NK-92 (cell line): Measurements from ENCODE around the gene SYK.

Source experiments
- DNase-seq: peaks from one replicate; lab custom pipeline; 2025; ENCODE audit not compliant: unreplicated experiment; lab: John Stamatoyannopoulos, UW

Gene SYK

DNA sequence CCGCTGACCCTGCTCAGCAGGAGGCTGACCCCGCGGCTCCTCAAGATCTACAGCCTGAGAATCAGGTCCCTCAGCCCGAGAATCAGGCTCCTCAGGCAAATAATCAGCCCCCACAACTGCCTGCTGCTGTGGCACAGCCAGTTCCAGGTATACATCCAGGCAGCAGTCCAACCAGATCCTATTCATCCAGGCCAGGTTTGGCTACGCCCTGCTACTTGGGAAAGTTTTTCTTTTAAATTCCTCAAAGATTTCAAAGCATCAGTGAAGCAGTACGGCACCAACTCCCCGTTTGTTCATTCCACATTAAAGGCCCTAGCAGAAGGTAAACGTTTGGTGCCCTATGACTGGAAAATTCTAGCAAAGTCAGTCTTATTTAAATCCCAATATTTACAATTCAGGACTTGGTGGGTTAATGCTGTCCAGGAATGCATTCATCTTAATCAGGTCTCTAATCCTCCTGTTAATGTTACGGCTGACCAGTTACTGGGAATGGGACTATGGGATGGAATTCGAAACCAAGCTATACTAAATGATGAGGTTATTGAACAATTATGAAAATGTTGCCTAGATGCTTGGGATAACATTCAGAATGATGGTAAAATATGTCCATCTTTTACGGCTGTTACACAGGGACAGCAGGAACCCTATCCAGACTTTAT is 102.3 kb downstream of the SYK start:
- no peak for DNase-seq

DNA sequence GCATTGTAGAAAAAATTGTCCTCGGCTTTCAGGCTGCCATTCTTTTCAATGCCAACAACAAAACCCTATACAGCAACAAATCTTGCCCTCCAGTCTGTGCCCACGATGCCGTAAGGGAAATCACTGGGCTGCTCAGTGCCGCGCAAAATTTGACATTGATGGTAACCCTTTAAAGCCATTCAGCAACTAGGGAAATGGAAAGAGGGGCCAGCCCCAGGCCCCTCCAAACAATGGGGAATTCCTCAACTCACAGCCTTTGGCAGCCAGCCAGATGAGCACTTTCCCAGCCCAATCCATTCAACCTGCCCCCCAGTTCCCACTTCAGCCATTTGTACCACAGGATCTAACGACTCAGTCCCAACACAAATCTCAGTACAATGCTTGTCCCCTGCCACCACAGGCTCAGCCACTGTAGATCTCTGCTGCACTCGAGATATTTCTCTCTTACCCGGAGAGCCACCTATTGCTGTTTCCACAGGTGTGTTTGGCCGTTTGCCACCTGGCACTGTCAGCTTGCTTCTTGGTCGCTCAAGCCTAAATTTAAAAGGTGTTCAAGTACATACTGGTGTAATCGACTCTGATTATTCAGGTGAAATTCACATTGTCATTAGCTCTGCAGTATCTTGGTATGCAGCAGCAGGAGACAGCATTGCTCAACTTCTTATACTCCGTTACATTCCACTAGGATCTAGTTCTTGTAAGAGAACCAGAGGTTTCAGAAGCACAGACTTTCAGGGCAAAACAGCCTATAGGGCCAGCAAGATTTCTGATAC is 103.3 kb downstream of the SYK start:
- DNase-seq = no peak

DNA sequence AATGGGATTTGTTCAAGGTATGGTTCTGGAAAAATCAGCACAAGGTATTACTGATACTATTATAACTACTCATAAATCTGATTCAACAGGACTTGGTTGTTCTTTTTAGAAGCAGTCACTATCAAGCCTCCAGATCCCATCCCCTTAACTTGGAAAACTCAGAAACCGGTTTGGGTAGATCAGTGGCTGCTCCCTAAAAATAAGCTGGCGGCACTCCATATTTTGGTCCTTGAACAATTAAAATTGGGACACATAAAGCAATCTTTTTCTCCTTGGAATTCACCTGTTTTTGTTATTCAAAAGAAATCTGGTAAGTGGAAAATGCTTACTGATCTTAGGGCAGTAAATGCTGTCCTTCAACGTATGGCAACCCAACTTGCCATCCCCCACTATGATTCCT is 104.2 kb downstream of the SYK start:
- no peak for DNase-seq

DNA sequence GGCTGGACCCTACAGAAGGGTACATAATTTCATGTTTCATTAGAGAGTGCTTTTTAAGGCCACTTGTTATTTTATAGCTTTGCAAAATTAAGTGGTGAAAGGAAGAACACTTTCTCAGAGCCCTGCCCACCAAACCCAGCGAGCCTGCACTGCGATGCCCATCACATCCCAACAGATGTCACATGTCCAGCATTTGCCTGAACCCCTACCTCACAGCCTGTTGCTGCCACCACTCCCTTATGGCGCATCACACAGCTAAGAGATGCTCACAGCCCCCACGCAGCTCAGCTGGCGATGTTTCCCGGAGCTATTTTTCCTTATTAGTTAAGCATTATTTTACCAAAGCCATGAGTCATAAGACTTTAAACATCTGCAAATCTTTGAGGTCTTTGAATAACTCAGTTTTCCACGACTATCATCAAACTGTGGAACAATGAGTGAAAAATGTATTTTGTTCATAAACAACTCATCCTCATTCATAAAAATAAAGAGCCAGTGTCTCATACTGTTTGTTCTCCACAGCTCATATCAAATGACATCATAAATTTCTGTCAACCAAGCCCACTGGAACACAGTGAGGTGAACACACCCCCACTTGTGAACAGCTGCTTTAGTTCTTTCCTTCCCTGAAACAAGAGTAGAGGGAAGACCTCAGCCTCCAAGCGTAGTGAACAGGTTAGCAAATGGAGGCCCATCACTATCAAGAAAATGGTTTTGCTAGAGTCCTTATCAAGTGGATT is 104.9 kb downstream of the SYK start:
- DNase-seq = no peak

DNA sequence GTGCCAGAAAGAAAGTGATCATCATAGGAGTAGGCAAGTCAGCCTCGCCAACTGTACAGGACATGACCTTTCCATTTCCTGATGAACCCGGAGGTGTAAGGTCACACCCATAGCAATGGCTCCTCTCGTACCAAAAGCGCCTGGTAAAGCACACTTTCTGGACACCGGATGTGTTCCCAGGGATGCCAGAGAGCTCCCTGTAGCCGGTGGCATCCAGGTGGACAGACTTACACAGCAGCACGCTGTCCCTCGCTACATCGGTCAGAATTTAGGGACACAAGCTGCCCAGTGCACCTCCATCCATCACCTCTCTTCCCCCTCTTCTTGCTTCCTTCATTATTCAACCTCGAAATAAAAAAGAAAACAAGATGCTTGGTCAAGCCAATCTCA is 105.4 kb downstream of the SYK start:
- no peak for DNase-seq

DNA sequence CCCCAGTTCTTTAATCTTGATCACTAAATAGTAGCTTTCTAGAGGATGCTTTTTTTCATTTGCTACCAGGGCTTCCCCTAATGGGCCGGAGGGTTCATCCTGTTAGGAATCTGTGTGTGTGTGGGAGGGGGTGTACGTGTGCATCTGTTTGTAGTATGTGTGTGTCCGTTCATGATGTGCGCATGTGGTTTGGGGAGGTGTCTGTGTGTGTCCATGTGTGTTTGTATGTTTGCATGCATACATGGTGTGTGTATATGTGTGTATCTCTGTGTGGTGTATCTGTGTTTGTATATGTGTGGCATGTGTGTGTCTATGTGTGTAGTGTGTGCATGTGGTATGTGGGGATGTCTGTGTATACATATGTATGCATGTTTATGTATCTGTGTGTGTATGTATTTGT is 106.2 kb downstream of the SYK start:
- no peak for DNase-seq

DNA sequence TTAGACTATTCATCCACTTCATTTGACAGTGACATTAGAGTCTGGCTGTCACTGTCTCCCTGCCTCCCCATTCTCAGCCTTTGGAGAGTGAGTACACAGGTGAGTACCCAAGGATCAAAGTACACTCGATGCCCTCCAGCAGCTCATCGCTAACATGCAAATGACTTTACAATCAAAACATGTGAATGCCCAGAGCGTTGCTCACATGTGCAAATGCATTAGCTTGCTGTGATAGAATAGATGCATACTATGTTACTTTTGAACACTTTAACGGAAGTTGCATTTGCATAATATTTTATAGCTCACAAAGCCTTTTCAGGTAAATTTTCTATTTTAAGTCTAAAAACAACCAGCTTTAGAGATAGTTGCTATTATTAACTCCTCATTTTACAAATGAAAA is 107.6 kb downstream of the SYK start:
- no peak for DNase-seq

DNA sequence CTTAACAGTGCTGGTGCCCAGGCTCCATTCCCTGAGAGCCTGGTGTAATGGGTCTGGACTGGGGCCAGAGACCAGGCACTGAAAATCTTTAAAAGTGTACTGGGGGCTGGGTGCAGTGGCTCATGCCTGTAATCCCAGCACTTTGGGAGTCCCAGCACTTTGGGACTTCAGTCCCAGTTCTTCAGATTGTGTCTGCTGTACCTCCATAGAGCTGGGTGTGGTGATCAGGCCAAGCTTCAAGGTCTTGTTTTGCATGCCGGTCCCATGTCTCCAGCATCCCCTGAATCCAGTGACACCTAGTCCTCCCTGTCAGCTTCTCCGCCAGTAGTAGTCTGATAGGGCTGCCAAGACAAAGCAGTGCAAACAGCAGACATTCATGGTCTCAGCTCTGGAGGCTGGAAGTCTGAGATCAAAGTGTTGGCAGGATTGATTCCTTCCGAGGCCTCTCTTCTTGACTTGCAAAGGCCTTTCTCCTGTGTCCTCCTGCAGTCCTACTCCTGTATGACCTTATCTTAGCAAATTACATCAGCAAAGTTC is 108.2 kb downstream of the SYK start:
- no peak for DNase-seq

DNA sequence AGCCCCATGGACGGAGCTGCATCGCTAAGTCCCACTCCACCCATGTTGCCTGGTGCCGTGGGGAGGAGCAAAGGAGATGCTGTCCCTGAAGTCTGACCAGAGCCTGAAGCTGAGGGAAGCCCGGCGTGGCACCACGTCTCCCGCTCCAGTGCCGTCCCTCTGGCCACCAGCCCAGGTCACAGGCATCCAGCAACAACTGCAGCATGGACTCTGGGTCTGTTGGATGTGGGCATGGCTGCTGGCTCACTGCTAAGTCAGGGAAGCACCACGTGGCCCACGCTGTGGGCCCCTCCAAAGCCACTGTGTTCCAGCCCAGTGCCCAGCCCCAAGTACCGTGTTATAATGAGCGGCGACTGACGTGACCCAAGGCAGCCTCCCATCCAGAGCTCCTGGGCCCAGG is 112.6 kb downstream of the SYK start:
- no peak for DNase-seq

DNA sequence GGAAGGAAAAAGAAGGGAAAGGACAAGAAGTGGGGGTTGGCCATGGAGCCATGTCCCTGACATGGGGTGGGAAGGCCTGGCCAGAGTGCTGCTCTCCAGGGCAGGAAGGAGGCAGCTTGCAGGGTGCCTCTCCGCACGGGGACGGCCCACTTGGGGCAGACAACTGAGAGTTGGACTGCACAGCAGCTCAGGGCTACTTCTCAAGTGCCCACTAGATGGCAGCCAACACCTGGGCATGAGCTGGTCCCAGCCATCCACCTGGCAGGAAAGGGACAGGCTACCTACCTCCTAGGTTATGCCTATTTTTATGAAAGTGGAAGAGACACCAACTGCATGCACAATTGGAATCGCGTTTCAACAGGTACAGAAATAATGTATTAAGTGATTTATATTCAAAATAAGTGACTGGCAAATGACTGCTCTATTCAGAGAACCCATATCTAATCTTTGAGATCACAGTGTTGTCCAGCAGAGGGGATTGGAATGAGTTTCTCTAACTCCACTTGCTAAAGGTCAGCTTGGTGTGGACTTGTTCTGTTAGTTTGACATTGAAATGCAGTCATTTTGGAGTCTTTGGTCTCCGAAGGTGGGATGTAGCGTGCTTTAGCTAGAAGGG is 113.4 kb downstream of the SYK start:
- no peak for DNase-seq

DNA sequence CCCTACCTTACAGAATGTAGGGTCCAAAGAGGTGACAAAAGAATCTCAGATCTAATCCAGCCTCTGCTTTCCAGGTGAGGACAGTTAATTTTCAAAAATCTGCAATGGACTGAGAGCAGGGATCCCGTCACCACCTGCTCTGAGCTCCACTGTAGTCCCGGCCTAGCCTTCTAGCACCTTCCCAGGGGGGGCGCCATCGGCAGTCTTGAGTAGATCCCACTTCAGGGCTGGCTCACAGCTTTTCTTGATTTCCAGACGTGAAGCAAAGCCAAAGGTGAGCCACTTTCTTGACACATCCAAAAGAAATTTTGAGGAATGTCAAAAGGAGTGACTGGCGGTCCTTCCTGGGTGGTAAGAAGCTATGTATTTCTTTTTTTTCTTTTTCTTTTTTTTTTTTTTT is 114.1 kb downstream of the SYK start:
- no peak for DNase-seq

DNA sequence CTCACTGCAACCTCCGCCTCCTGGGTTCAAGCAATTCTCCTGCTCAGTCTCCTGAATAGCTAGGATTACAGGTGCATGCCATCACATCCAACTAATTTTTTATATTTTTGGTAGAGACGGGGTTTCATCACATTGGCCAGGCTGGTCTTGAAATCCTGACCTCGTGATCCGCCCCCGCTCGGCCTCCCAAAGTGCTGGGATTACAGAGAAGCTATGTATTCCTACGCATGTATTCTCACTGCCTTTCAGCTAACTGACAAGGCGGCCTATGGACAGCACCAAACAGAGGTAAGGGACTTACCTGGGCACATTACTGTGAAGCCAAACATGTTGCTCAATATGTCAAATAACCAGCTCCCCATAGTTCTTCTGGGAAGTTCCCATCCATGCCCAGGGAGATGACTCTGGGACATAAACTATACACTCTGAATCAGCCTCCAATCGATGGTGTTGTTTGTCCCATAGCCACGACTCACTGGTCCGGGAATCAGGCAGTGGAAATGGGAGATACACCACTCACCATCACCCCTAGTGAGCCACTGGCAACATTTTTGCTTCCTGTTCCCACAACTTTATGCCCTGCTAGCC is 114.6 kb downstream of the SYK start:
- DNase-seq = no peak

DNA sequence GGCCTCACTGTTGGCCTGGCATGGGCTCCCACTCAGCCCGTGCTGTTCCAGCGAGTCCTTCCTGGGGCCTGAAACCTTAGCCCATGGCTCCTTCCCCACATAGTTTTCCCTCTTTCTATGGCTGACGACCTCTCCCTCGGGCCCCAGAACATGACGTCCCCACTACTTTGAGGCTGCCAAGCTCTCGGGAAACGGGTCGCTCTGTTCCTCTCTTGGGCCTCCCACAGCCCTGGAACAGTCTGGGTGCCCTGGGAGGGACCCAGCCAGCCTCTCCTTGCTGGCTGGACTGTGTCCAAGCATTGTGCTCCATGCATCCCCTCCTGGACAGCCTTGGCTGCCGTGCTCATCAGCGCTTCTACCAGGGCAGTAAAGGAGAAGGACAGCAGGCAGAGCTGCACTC is 118.3 kb downstream of the SYK start:
- DNase-seq = no peak

DNA sequence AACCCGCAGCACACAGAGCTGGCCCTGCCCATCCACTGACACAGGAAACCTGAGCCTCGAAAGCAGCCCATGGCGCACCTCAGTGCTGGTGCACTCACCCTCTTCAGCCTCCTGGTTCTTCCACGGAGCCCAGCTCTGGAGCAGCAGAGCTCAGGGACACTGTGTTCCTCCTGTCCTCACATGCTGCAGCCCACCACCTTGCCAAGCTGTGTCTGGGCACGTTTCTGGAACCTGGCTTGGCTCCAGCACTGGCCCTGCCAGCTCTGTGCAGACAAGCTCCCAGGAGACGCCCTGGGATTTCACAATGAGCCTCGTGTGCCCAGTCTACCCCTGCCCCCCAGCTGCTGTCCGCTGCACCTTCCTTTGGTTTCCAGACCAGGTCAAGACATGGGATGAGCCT is 119.5 kb downstream of the SYK start:
- no peak for DNase-seq

DNA sequence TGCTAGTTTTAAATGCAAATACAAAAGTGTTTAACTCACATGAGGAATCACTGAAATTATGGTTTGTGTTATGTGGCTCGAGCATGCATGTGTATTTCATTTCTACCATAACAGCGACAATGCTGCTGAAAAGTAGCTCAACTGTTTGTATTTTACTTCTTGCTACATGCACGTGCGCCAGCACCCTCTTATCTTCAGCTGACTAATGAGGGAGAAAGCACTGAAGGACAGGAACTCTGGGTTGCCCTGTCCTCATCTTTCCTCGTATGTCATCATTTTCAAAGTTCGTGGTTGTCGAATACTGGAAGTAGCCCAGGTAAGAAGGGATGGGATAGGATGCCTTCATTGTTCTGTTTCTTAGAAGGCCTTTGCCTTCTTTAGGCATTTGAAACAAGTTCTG is 120.3 kb downstream of the SYK start:
- no peak for DNase-seq

DNA sequence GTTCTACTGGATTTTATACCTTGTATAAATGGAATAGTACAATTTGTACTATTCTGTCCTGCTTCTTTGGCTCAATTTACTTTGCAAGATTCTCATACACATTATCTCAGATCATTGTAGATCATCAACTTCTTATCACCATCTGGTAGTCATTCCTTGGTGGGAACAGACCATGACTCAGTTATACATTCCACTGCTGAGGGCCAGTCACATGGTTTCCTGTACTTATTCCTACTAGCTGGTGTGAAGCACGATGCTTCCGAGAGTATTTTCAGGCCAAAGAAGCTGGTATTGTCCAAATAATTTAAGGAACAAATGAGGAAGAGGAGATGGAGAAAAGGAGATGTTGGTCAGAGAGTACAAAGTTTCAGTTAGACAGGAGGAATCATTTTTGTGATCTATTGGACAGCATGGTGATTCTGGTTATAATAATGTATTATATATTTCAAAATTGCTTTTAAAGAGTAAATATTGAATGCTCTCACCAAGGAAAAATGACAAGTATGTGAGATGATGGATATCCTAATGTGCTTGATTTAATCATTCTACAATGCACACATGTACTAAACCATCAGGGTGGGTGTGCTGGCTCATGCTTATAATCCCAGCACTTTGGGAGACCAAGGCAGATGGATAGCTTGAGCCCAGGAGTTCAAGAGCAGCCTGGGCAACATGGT is 124.1 kb downstream of the SYK start:
- DNase-seq = no peak

DNA sequence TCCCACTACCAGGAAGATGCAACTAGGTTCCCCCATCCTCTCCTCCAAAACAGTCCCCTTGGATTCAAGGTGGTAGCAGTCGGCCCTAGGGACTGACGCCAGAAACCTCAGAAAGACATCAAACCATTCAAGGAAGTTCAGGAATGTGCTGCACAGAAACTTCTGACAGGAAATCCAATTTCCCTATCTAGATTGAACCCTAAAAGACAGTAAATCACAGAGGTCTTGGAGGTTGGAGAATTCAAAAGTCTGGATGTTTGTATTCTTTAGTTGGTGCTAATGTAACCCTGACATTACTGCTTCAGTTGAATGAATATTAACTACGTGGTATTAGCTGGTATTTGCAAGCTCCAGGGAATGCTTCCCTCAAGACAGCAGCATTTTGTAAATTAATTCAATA is 125.3 kb downstream of the SYK start:
- no peak for DNase-seq

DNA sequence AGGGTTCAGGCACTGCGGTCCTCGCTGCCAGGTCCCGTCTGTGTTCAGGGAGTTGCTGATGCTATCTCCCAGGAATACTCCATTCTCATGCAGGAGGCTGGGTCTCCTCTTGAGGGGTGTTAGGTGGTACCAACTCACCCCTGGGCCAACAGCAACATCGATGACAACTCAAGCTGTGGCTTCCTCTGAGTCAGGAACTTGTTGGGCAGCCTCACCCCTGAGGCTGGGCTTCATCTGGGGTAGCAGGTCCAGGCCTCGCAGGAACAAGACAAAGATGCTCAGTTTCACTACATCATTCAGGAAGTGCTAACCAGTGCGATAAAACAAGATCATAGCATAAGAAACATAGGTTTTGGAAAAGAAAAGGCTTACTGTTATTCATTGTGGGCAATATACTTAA is 125.9 kb downstream of the SYK start:
- no peak for DNase-seq

DNA sequence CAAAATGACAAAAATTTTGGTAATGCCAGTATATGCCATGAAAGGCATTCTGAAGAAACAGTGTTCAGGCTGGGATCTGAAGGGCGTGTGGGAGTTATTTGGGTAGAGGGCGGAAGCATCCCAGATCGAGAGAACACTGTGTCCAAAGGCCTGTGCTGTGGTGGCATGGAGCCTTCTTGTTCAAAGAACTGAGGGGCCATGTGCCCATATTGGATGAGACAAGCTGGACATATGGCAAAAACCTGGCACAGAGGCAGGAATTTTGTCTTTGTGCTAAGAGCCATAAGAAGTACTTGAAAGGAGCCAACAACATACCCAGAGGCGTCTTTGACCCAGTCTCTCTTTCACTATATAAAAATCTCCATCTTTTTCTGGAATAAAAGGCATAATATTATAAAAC is 128.0 kb downstream of the SYK start:
- DNase-seq = no peak

DNA sequence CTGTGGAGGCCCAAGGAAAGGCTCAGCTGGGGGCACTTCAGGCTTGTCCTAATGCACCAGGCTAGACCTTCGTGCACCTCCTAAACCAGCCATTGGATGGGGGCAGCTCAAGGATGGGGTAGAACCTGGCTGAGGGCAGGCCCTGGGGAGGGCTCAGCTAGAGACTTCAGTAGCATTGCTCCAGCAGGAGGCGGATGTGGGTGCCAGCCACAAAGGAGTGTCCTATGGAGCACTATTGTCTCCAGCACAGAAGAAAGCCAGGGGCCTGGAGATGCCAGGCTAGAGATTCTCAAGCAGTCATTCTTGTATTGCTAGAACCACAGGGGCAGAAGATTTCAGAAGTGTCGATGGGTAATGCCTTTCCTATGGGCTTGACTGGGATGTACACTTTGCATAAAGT is 131.8 kb downstream of the SYK start:
- no peak for DNase-seq

DNA sequence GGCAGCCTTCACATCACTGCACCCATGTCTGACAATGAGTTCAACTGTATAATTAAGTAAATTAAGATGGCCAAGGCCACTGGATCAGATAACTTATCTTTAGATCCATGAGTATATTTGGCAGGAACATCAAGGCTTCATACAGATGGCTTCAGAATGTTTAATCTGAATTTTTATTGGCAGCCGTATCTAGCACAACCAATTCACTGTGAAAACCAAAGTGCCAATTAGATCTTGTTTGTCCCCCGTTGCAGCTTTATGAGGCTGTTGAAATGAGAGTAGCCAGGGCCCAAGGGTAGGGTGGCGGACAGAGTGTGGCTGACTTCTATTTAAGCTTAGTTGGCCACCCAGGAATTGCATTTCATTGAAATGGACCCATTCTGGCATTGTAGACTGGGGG is 137.7 kb downstream of the SYK start:
- no peak for DNase-seq
